Thyroid gland (tissue), 4 donors: Measurements from ENCODE around the gene RSAD2. TPM values are rescaled to one million over a fixed set of nuclear protein-coding genes. Genes with fewer than 3 reads are reported as not detected.
A peak's percentile ranks its signal among the peaks of the same experiment; 100 is the strongest.

Experiments
- DNase-seq, 2 donors: peaks; one replicate each; pipeline ENCODE4 v3.0.0-alpha.2; 2019
- H3K27ac ChIP-seq, 3 donors: fragments of 200-600 bp; sonication (generic); 1 replicate in 2 of 3; 2 replicates in 1 of 3; pipeline ENCODE4 v1.5.1; 2016 to 2019; ENCODE audit warnings: mild to moderate bottlenecking in 1 of 3, moderate library complexity in 1 of 3
- H3K27me3 ChIP-seq: fragments of 200-600 bp; sonication (generic); one replicate; pipeline ENCODE4 v1.5.1; 2019
- H3K36me3 ChIP-seq, 2 donors: fragments of 200-600 bp; sonication (generic); one replicate each; pipeline ENCODE4 v1.5.1; 2016 to 2019
- H3K4me1 ChIP-seq, 2 donors: fragments of 200-600 bp; sonication (generic); one replicate each; pipeline ENCODE4 v1.5.1; 2017 to 2019
- H3K4me3 ChIP-seq, 3 donors: fragments of 200-600 bp; sonication (generic); replicated peaks in 1 of 3; 1 replicate in 2 of 3; 2 replicates in 1 of 3; pipeline ENCODE4 v1.5.1; 2016; ENCODE audit warnings: mild to moderate bottlenecking in 1 of 3
- H3K9me3 ChIP-seq: fragments of 200-600 bp; sonication (generic); one replicate; pipeline ENCODE4 v1.5.1; 2017
- POLR2A ChIP-seq, 2 donors: fragments of 450-650 bp; IDR thresholded peaks; one replicate each; pipeline ENCODE4 v1.6.1; 2017; ENCODE audit warnings: antibody characterized with exemption in 2 of 2, mild to moderate bottlenecking in 2 of 2, moderate library complexity in 1 of 2
- WGBS, 2 donors: methylation state at CpG; one replicate each; pipeline ENCODE4 v1.1.5; 2017; 5-methylcytosine and 5-hydroxymethylcytosine counted together
- intact Hi-C: fragments of 100-400 bp; cut with DNase I; formaldehyde crosslinking; loops from one replicate; pipeline ENCODE4 v1.15.1; 2023
- total RNA-seq, 4 donors: library from RNA; depleted of rRNA; stranded (reverse); fragments of >200 nt; gene quantifications; one replicate each; pipeline ENCODE4 v1.2.3, GENCODE V29; 2016
- TF ChIP-seq, protein P1 (sequence below), 6 experiments: fragments of 200-600 bp in 3 of 6; fragments of 450-650 bp in 3 of 6; sonication (generic) in 3 of 6; IDR thresholded peaks; one replicate each; pipeline ENCODE4 v1.5.1; 2016 to 2019; ENCODE audit warnings: antibody characterized with exemption in 6 of 6, mild to moderate bottlenecking in 2 of 6, inconsistent platforms in 1 of 6, moderate library complexity in 1 of 6

The RSAD2 gene
- total RNA-seq, 4 donors from 2014 or later = 1.5 to 4.9 (median 2.6) TPM

DNA sequence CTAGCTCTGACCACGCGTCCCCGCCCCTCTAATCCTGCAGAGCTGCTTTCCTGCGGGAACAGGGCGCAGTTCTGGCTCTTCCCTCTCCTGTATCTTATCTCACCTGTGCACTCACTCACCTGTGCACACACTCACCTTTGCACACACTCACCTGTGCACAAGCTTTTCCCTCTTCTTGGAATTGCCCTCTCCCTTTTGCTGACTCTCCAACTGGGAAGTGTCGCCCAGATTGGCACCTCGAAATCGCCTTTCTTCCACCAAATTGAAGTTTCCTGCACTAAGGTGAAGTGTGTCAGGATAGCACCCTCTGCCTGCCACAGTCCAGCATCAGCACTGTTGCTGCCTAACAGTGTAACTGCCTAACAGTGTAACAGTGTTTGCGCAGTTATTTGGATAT lies 11.3 kb upstream of the RSAD2 start:
- H3K4me3 ChIP-seq = peak overlapping the region in 2 of 3 donors; percentile 53 to 67
- no peaks in the 10 kb centered on the region for H3K27me3 ChIP-seq
- peak overlapping the region in 2 of 3 donors; percentile 50 to 72 for H3K27ac ChIP-seq
- DNase-seq = peak; percentile 49 to 59
- peaks cover 3 to 13% of the 10 kb centered on the region in 2 donors for H3K4me1 ChIP-seq
- intact Hi-C loops = no loop called here
- TF ChIP-seq, protein P1, sequence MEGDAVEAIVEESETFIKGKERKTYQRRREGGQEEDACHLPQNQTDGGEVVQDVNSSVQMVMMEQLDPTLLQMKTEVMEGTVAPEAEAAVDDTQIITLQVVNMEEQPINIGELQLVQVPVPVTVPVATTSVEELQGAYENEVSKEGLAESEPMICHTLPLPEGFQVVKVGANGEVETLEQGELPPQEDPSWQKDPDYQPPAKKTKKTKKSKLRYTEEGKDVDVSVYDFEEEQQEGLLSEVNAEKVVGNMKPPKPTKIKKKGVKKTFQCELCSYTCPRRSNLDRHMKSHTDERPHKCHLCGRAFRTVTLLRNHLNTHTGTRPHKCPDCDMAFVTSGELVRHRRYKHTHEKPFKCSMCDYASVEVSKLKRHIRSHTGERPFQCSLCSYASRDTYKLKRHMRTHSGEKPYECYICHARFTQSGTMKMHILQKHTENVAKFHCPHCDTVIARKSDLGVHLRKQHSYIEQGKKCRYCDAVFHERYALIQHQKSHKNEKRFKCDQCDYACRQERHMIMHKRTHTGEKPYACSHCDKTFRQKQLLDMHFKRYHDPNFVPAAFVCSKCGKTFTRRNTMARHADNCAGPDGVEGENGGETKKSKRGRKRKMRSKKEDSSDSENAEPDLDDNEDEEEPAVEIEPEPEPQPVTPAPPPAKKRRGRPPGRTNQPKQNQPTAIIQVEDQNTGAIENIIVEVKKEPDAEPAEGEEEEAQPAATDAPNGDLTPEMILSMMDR (IDR thresholded peaks at IDR 0.05) = peak in 5 of 6 experiments; percentile 10 to 59 (median 40)
- no peak for TF ChIP-seq POLR2A (IDR thresholded peaks at IDR 0.05)
- WGBS, 2 donors = 8 to 9% methylated on average over 9 of the region's 9 CpGs
- no peaks in the 10 kb centered on the region for H3K36me3 ChIP-seq
- no peaks in the 10 kb centered on the region for H3K9me3 ChIP-seq

DNA sequence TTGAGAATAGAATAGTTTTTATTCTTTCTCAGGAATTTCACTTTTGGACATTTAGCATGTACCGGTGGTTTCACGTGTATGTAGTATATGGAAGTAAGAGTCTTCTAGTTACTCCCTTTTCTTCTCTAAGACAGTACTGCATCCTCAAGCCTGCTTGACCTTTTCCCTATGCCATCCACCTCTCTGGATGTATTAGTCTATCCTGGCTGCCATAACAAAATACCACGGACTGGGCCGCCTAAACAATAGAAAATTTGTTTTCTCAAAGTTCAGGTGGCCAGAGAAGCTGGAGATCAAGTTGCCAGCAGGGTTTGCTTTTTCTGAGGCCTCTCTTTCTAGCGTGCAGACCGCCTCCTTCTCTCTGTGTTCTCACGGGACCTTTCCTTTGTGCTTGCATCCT lies 10.6 kb upstream of the RSAD2 start:
- DNase-seq = no peak
- WGBS, 2 donors = 88 to 91% methylated on average over 7 of the region's 7 CpGs
- H3K27me3 ChIP-seq = no peaks in the 10 kb centered on the region
- H3K36me3 ChIP-seq = no peaks in the 10 kb centered on the region
- peaks cover 3 to 13% of the 10 kb centered on the region in 2 donors for H3K4me1 ChIP-seq
- H3K4me3 ChIP-seq = no peak overlapping the region
- TF ChIP-seq, protein P1 (IDR thresholded peaks at IDR 0.05) = no peak
- no peak for TF ChIP-seq POLR2A (IDR thresholded peaks at IDR 0.05)
- intact Hi-C loops = no loop called here
- no peak overlapping the region for H3K27ac ChIP-seq
- no peaks in the 10 kb centered on the region for H3K9me3 ChIP-seq

DNA sequence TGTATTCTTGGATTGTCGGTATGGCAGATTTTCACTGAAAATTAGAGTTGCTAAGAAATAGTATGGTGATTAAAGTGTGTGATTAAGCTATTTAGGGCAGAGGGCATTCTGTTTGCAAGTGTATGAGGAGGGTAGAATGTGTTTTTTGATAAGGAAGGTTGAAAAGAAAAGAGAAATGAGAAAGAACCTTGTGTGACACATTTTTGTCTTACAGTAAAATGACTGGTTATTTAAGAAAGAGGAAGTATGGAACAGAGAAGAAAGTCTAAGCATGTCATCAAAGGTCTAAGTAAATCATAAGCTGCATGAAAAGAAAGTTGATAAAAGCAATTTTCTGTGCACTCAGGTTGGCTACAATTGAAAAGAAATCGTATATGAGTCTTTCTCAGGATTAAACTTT lies 5.2 kb upstream of the RSAD2 start:
- no peak for TF ChIP-seq POLR2A (IDR thresholded peaks at IDR 0.05)
- TF ChIP-seq, protein P1 (IDR thresholded peaks at IDR 0.05) = no peak
- intact Hi-C loops = no loop called here
- Histone ChIP-seq H3K36me3 (no peaks in the 10 kb centered on the region), H3K9me3 (no peaks in the 10 kb centered on the region), H3K27ac (no peak overlapping the region), H3K4me3 (no peak overlapping the region), H3K4me1 (no peaks in the 10 kb centered on the region), H3K27me3 (no peaks in the 10 kb centered on the region)
- WGBS, 2 donors = 95 to 96% methylated on average over 2 of the region's 2 CpGs
- no peak for DNase-seq

DNA sequence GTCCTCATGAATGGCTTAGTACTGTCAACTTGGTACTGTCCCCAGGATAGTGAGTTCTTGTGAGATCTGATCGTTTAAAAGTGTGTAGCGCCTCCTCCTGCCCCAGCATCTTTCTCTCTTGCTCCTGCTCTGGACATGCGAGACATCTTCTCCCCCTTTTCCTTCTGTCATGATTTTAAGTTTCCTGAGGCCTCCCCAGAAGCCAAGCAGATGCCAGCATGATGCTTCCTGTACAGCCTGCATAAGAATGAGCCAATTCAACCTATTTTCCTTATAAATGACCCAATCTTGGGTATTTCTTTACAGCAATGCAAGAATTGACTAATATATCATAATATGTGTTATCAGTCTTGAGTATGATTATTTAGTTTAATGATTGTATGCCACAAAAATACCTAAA lies 3.5 kb upstream of the RSAD2 start:
- Histone ChIP-seq H3K9me3 (no peaks in the 10 kb centered on the region), H3K36me3 (no peaks in the 10 kb centered on the region), H3K4me1 (peaks cover 0 to 6% of the 10 kb centered on the region in 2 donors), H3K4me3 (no peak overlapping the region), H3K27ac (no peak overlapping the region), H3K27me3 (no peaks in the 10 kb centered on the region)
- intact Hi-C loops = no loop called here
- no peak for TF ChIP-seq POLR2A (IDR thresholded peaks at IDR 0.05)
- TF ChIP-seq, protein P1 (IDR thresholded peaks at IDR 0.05) = no peak
- DNase-seq = no peak
- WGBS, 2 donors = 95 to 96% methylated on average over 3 of the region's 3 CpGs

DNA sequence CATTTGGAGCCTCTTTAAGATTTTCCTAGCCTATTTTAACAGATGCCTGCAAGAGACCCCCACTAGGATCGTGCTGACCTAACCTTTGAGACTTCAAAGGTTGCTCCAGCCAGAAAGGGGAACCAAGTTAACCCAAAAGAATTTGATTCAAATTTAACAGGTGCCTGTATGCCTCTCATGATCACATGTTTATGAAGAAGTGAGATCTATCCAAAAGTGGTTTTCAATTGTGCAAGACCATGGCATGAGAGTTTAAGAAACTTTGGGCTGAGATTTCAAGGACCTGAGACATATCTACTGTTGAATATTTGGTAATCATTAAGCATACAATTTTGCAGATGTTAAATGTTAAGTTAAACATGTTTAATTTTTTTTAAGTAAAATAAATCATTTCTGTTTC lies 1.3 kb upstream of the RSAD2 start:
- no peaks in the 10 kb centered on the region for H3K9me3 ChIP-seq
- no peaks in the 10 kb centered on the region for H3K36me3 ChIP-seq
- 67 to 96% methylated on average over 1 of the region's 1 CpG for WGBS, 2 donors
- peaks cover 0 to 6% of the 10 kb centered on the region in 2 donors for H3K4me1 ChIP-seq
- no peak overlapping the region for H3K27ac ChIP-seq
- intact Hi-C loops = no loop called here
- no peaks in the 10 kb centered on the region for H3K27me3 ChIP-seq
- no peak for DNase-seq
- no peak overlapping the region for H3K4me3 ChIP-seq
- TF ChIP-seq, protein P1 (IDR thresholded peaks at IDR 0.05) = no peak
- no peak for TF ChIP-seq POLR2A (IDR thresholded peaks at IDR 0.05)
